SK-N-MC (cell line): ENCODE data around the gene CCDC63.

ENCODE experiments used
- DNase-seq: peaks from one replicate; pipeline ENCODE4 v3.0.0-alpha.2; 2011; ENCODE audit warnings: low read depth, low spot score
- H3K27ac ChIP-seq: fragments of 200-600 bp; sonication (generic); 2 replicates; pipeline ENCODE4 v1.5.1; 2016; ENCODE audit warnings: mixed run types
- H3K36me3 ChIP-seq: fragments of 200-600 bp; sonication (generic); 2 replicates; pipeline ENCODE4 v1.6.1; 2017; ENCODE audit warnings: antibody characterized with exemption, low read length, mixed read lengths; ENCODE audit not compliant: insufficient read depth
- H3K4me3 ChIP-seq: fragments of 200-600 bp; sonication (generic); 2 replicates; pipeline ENCODE4 v1.5.1; 2016
- H3K9ac ChIP-seq: fragments of 200-600 bp; sonication (generic); 2 replicates; pipeline ENCODE4 v1.8.0; 2017; ENCODE audit warnings: mixed run types, mixed read lengths; ENCODE audit not compliant: insufficient read length
- H3K9me3 ChIP-seq: fragments of 200-600 bp; sonication (generic); 2 replicates; pipeline ENCODE4 v1.6.1; 2017; ENCODE audit warnings: low read depth, mild to moderate bottlenecking, antibody characterized with exemption, low read length, moderate library complexity, mixed read lengths
- EZH2 ChIP-seq: fragments of 200-600 bp; sonication (generic); IDR thresholded peaks from one replicate; pipeline ENCODE4 v1.6.1; 2017; ENCODE audit warnings: antibody characterized with exemption
- FOXP2 ChIP-seq: optimal IDR thresholded peaks from 2 replicates; pipeline ENCODE3; 2011; ENCODE audit warnings: mild to moderate bottlenecking, moderate library complexity; ENCODE audit not compliant: insufficient read depth; ENCODE audit errors: extremely low read length, control extremely low read depth
- POLR2AphosphoS5 ChIP-seq: IDR thresholded peaks from 2 replicates; pipeline ENCODE4 v1.6.1; 2012; ENCODE audit warnings: mild to moderate bottlenecking, low read depth, low read length, borderline replicate concordance

CCDC63 gene

DNA sequence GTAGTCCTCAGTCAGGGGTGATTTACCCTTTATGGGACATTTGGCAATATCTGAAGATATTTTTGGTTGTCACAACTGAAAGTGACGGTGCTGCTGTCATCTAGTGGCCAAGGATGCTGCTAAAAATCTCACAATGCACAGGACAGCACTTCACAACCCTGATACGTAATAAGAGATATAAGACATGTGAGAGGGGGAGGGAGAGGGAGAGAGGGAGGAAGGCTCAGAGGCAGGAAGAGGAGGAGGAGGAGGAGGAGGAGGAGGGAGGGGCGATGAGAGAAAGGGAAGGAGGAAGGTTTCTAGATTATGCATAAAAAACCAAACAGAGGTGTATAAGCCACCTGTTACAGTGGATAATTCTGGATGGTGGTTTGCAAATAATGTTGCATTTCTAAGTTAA lies 59.3 kb downstream of the CCDC63 start:
- H3K9ac ChIP-seq: no peak overlapping the region
- no peak overlapping the region for H3K4me3 ChIP-seq
- H3K27ac ChIP-seq: no peak overlapping the region
- no peak for DNase-seq
- H3K9me3 ChIP-seq: no peaks in the 10 kb centered on the region
- TF ChIP-seq FOXP2 (no peak), EZH2 (no peak), POLR2AphosphoS5 (no peak)
- no peaks in the 10 kb centered on the region for H3K36me3 ChIP-seq

DNA sequence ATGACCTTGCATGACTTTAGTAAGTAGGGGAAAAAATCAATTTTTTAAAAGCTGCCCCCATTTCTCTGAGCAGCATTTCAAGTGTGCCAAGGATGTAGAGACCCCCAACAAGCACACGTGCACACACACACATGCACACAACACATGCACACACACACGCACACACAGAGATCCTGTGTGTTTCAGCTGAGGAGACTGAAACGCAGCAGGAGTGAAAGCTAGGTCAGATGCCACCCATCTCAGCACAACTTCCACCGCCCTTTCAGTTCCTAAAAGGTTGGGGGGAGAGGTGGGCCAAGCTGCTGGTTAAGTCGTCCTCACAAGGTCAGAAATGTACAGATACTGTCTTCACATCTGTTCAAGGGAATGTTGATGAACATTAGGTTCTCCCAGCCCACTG lies 59.7 kb downstream of the CCDC63 start:
- Histone ChIP-seq H3K36me3 (no peaks in the 10 kb centered on the region), H3K4me3 (no peak overlapping the region), H3K9me3 (no peaks in the 10 kb centered on the region), H3K9ac (no peak overlapping the region), H3K27ac (no peak overlapping the region)
- TF ChIP-seq EZH2 (no peak), POLR2AphosphoS5 (no peak), FOXP2 (no peak)
- DNase-seq: no peak

DNA sequence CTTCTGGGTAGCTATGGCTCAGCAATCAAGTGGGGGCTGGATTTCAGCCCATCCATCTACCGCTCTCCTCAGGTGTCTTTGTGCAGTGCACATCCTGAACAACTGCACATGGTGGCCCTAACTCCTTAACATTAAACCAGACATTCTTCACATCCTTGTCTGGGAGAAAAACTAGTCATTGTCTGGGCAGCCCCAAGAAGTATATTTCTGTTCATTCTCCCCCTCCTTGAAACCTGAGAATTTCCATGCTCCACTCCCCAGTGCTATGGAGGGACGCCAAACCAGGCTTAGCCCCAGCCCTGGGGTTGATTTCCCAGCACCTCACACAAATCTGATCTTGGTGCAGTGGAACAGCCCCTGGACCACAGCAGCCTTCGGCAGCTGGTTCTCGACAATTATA lies 60.2 kb downstream of the CCDC63 start:
- TF ChIP-seq EZH2: no peak
- no peak for TF ChIP-seq POLR2AphosphoS5
- TF ChIP-seq FOXP2: no peak

DNA sequence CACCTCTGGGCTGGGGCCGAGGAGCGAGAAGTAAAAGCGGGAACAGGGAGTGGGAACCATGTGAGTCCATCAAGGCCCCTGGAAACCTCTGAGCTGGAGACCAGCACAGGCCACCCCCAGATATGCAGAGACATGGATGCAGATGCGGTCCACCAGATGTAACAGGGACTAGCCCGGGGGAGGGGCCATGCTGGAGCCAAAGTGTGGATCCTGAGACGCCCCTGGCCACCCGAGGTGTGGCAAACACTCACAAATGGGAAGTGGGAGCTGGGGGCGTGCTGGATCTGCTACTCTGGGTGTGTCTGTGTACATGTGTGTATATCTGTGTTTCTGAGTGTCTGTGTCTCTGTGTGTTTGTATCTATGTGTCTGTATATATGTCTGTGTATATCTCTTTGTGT lies 60.8 kb downstream of the CCDC63 start:
- H3K36me3 ChIP-seq: no peaks in the 10 kb centered on the region
- no peak for DNase-seq
- no peak for TF ChIP-seq POLR2AphosphoS5
- TF ChIP-seq FOXP2: no peak
- TF ChIP-seq EZH2: no peak
- H3K4me3 ChIP-seq: no peak overlapping the region
- no peaks in the 10 kb centered on the region for H3K9me3 ChIP-seq
- no peak overlapping the region for H3K27ac ChIP-seq
- no peak overlapping the region for H3K9ac ChIP-seq

More for the DNA sequence above, 60.2 kb downstream of the CCDC63 start:
- no peak overlapping the region for H3K4me3 ChIP-seq
- DNase-seq: no peak
- H3K36me3 ChIP-seq: no peaks in the 10 kb centered on the region
- H3K9ac ChIP-seq: no peak overlapping the region
- H3K27ac ChIP-seq: no peak overlapping the region
- H3K9me3 ChIP-seq: no peaks in the 10 kb centered on the region

DNA sequence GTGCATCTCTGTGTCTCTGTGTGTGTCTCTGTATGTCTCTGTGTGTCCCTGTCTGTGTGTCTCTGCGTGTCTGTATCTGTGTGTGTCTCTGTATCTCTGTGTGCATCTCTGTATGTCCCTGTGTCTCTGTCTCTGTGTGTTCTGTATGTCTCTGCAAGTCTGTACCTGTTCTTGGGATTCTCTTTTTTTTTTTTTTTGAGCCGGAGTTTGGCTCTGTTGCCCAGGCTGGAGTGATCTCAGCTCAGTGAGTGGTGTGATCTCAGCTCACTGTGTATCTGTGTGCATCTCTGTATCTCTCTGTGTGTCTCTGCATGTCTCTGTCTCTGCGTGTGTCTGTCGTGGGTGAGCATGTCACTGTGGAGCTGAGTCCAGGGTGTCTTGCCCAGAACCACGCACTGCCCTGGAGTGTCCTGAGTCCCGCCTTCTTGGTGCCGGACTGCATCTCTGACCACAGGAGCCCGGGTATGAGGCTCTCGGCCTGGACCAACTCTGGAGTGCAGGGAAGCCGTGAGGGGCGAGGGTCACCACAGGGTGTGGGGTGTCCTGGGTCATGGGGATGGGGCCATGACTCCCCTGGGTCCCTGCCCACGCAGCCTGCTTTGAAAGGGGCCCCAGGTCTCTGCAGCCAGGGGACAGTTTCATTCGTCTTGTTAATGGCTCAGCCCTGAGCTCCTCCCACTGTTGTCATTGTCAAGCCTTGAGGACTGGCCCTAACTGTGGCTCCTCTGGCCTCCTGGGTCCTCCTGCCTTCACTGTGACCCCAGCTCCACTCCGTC lies 61.8 kb downstream of the CCDC63 start:
- Histone ChIP-seq H3K27ac (no peak overlapping the region), H3K9me3 (no peaks in the 10 kb centered on the region), H3K4me3 (no peak overlapping the region), H3K36me3 (no peaks in the 10 kb centered on the region), H3K9ac (no peak overlapping the region)
- DNase-seq: no peak
- TF ChIP-seq EZH2 (no peak), POLR2AphosphoS5 (no peak), FOXP2 (no peak)

DNA sequence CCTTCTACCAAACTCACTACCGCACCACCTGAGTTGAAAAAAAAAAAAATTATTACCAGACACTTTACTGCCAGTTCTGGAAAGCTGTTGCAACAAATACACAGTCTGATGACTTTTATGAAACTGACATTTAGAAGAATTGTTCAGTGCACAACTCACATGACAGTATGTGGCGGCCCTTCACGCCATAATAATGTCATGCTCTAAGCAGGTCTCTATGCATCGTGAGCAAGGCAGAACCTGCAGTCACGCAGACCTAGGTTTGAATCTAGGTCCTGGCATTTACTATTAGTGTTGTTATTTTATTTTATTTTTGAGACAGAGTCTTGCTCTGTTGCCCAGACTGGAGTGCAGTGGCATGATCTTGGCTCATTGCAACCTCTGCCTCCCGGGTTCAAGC lies 65.5 kb downstream of the CCDC63 start:
- no peak overlapping the region for H3K4me3 ChIP-seq
- TF ChIP-seq FOXP2 (no peak), EZH2 (no peak), POLR2AphosphoS5 (no peak)
- no peak for DNase-seq
- H3K36me3 ChIP-seq: no peaks in the 10 kb centered on the region
- H3K9me3 ChIP-seq: no peaks in the 10 kb centered on the region
- no peak overlapping the region for H3K27ac ChIP-seq
- H3K9ac ChIP-seq: no peak overlapping the region

DNA sequence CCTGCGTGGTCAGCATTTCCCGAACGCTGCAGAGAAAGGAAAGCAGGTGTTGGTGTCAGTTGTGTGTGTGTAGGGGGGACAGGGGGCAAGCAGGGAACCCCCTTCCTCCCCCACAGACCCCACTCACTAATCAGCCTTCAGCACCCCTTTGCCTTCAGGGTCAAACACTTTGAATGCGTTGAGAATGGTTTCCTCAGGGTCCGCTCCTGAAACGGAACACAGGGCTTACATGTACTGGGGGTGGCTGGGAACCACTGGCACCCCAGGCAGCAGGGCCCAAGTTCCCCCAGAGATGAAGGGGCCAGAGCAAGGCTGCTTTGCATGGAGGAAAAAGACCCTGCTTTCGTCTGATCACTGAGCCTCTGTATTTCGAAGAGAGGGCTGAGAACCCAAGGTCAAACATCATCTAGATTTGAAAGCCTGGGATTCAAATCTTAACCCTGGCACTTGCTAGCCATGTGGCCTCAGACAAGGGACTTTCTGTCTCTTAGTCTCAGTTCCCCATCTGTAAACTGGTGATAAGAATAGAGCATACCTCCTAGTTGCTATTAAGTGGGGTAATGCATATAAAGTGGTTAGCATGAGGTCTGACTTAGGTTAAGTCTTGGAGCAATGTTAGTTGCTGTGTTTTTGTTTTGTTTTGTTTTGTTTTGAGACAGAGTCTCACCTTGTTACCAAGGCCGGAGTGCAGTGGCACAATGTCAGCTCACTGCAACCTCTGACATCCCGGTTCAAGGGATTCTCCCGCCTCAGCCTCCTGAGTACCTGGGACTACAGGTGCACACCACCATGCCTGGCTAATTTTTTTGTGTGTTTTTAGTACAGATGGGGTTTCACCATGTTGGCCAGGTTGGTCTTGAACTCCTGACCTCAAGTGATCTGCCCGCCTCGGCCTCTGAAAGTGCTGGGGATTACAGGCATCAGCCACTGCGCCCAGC lies 66.6 kb downstream of the CCDC63 start:
- H3K36me3 ChIP-seq: no peaks in the 10 kb centered on the region
- no peak overlapping the region for H3K4me3 ChIP-seq
- no peak for TF ChIP-seq EZH2
- no peak overlapping the region; the same call in 1 of the 2 replicates for H3K27ac ChIP-seq
- no peak overlapping the region for H3K9ac ChIP-seq
- no peaks in the 10 kb centered on the region for H3K9me3 ChIP-seq
- DNase-seq: no peak

DNA sequence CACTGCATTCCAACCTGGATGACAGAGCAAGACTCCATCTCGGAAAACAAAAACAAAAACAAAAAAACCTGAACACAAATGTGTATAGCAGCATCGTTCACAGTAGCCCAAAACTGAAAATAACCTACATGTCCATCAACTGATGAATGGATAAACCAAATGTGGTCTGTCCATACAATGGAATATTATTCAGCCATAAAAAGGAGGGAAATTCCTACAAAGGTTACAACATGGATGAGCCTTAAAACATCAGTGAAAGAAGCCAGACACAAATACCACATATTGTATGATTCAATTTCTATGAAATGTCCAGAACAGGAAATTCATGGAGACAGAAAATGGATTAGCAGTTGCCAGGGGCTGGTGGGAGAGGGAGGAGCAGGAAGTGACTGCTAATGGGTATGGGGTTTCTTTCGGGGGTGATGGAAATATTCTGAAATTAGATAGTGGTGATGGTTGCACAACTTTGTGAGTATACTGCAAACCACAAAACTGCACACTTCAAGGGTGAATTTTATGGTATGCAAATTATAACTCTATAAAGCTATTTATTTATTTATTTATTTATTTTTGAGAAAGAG lies 69.6 kb downstream of the CCDC63 start:
- Histone ChIP-seq H3K36me3 (no peaks in the 10 kb centered on the region), H3K9ac (no peak overlapping the region), H3K9me3 (no peaks in the 10 kb centered on the region), H3K4me3 (no peak overlapping the region), H3K27ac (peak overlapping the region; percentile 82)
- TF ChIP-seq EZH2 (no peak), POLR2AphosphoS5 (peak; percentile 27; the same call in 1 of the 2 replicates), FOXP2 (no peak)
- peak; percentile 93 for DNase-seq
